GM12878 (cell line): Measurements from ENCODE around the gene GCLM.

Experiments used
- NBN ChIP-seq: fragments of 450-650 bp; IDR thresholded peaks from 2 replicates; pipeline ENCODE4 v1.6.1; 2016
- TARDBP ChIP-seq: IDR thresholded peaks from 2 replicates; pipeline ENCODE4 v1.6.1; 2016; ENCODE audit warnings: borderline replicate concordance

DNA sequence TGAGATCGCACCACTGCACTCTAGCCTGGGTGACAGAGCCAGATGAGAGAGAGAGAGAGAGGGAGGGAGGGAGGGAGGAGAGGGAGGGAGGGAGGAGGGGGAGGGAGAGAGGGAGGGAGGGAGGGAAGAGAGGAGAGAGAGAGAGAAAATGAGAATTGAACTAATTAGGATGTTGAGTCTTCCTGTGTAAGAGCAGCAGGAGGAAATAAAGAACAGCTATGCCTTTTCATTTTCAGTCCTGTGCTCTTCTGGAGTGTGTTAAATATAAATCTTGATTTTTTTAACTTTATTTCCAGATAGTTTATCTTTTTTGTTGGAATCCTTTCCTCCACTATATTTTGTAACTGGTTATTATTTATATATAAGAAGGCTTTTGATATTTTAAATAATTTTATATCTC is 57.4 kb downstream of the GCLM start:
- TF ChIP-seq TARDBP, result no peak
- no peak for TF ChIP-seq NBN
